Endodermal cell (in vitro differentiated cells): Measurements from ENCODE around the gene CXorf38. TPM values are rescaled to one million over a fixed set of nuclear protein-coding genes. Genes with fewer than 3 reads are reported as not detected.

Experiments
- DNase-seq: peaks from one replicate; pipeline ENCODE4 v3.0.0-alpha.2; 2017
- H3K27ac ChIP-seq: 2 replicates; pipeline ENCODE4 v1.5.1; 2013; ENCODE audit warnings: mild to moderate bottlenecking, low read depth, low read length, moderate library complexity
- H3K27me3 ChIP-seq: 2 replicates; pipeline ENCODE4 v1.6.1; 2013; ENCODE audit warnings: mild to moderate bottlenecking, low read length, moderate library complexity; ENCODE audit not compliant: insufficient read depth, control insufficient read depth, poor library complexity, severe bottlenecking
- H3K36me3 ChIP-seq: 2 replicates; pipeline ENCODE4 v1.7.0; 2013; ENCODE audit warnings: mild to moderate bottlenecking, low read length, moderate library complexity; ENCODE audit not compliant: control insufficient read depth, insufficient read depth
- H3K4me1 ChIP-seq: one replicate; pipeline ENCODE4 v1.7.0; 2013; ENCODE audit warnings: low read length; ENCODE audit not compliant: control insufficient read depth, insufficient read depth
- H3K4me3 ChIP-seq: 2 replicates; pipeline ENCODE4 v1.5.1; 2013; ENCODE audit warnings: mild to moderate bottlenecking, low read length, moderate library complexity
- H3K9ac ChIP-seq: 2 replicates; pipeline ENCODE4 v1.6.1; 2013; ENCODE audit warnings: mild to moderate bottlenecking, low read length, moderate library complexity; ENCODE audit not compliant: poor library complexity, severe bottlenecking; ENCODE audit errors: extremely low read depth
- H3K9me3 ChIP-seq: 2 replicates; pipeline ENCODE4 v1.6.1; 2013; ENCODE audit warnings: mild to moderate bottlenecking, low read length, moderate library complexity; ENCODE audit not compliant: control insufficient read depth
- H3K27ac Mint-ChIP-seq: 2 replicates; pipeline ENCODE4 v1.8.0; 2020; ENCODE audit warnings: mixed read lengths
- H3K27me3 Mint-ChIP-seq: 2 replicates; pipeline ENCODE4 v1.8.0; 2021; ENCODE audit warnings: mild to moderate bottlenecking, mixed read lengths; ENCODE audit not compliant: insufficient read depth
- H3K36me3 Mint-ChIP-seq: 2 replicates; pipeline ENCODE4 v1.8.0; 2020; ENCODE audit warnings: low read depth, mixed read lengths
- H3K4me1 Mint-ChIP-seq: 2 replicates; pipeline ENCODE4 v1.8.0; 2020; ENCODE audit warnings: mixed read lengths
- H3K4me3 Mint-ChIP-seq: 2 replicates; pipeline ENCODE4 v1.8.0; 2020; ENCODE audit warnings: mild to moderate bottlenecking, moderate library complexity, mixed read lengths
- H3K9me3 Mint-ChIP-seq: 2 replicates; pipeline ENCODE4 v1.8.0; 2020; ENCODE audit warnings: mild to moderate bottlenecking, mixed read lengths
- CTCF ChIP-seq: fragments of 200-600 bp; sonication (generic); conservative IDR thresholded peaks from 2 replicates; pipeline ENCODE4 v1.5.0; 2021; ENCODE audit warnings: antibody characterized with exemption, mild to moderate bottlenecking
- WGBS, 2 experiments: methylation state at CpG; one replicate each; pipeline versions ENCODE4 v1.1.5 to v1.1.7; 2013; ENCODE audit warnings: missing lambda C conversion rate in 2 of 2, mixed read lengths in 1 of 2; ENCODE audit not compliant: insufficient coverage in 1 of 2, insufficient read length in 1 of 2; 5-methylcytosine and 5-hydroxymethylcytosine counted together
- total RNA-seq, 2 donors: library from RNA; stranded (reverse); fragmentation: NEBNext Ultra II Directional in 1 of 2; extraction: Animal tissue kit (Norgen Biotek cat#: 25700) in 1 of 2; gene quantifications; 2 replicates in 1 of 2; 3 replicates in 1 of 2; pipeline ENCODE4 v1.2.1, GENCODE V29; 2021

Gene CXorf38
- total RNA-seq, 2 donors from 2014 or later: 9.1 to 10.6 TPM

GRCh38 chrX:40663078-40663740 lies 15.8 kb upstream of the CXorf38 start:
- H3K9ac ChIP-seq: no peak overlapping the region
- H3K27me3 ChIP-seq: no peaks in the 10 kb centered on the region
- Mint-ChIP-seq H3K36me3 (peaks cover 54% of the 10 kb centered on the region), H3K9me3 (peaks cover 21% of the 10 kb centered on the region), H3K27me3 (no peaks in the 10 kb centered on the region), H3K4me3 (no peak overlapping the region), H3K27ac (no peak overlapping the region), H3K4me1 (peaks cover 2% of the 10 kb centered on the region)
- no peaks in the 10 kb centered on the region for H3K4me1 ChIP-seq
- H3K27ac ChIP-seq: no peak overlapping the region
- no peak for TF ChIP-seq CTCF
- H3K9me3 ChIP-seq: no peaks in the 10 kb centered on the region
- no peak overlapping the region for H3K4me3 ChIP-seq
- peaks cover 51% of the 10 kb centered on the region for H3K36me3 ChIP-seq
- WGBS, 2 experiments: no CpG with 5 or more reads among the region's 3 CpGs
- DNase-seq: no peak

- Histone ChIP-seq H3K9me3 (no peaks in the 10 kb centered on the region), H3K4me1 (no peaks in the 10 kb centered on the region), H3K9ac (no peak overlapping the region), H3K27ac (no peak overlapping the region), H3K4me3 (no peak overlapping the region), H3K36me3 (peaks cover 40% of the 10 kb centered on the region), H3K27me3 (no peaks in the 10 kb centered on the region)
- peaks cover 45% of the 10 kb centered on the region for H3K36me3 Mint-ChIP-seq
- H3K9me3 Mint-ChIP-seq: peaks cover 16% of the 10 kb centered on the region
- H3K27me3 Mint-ChIP-seq: no peaks in the 10 kb centered on the region
- no peak for TF ChIP-seq CTCF
- no peak for DNase-seq
- no peak overlapping the region for H3K4me3 Mint-ChIP-seq
- no CpG with 5 or more reads among the region's 2 CpGs for WGBS, 2 experiments
- peaks cover 2% of the 10 kb centered on the region for H3K4me1 Mint-ChIP-seq
- H3K27ac Mint-ChIP-seq: no peak overlapping the region
These were observed 14.1 kb upstream of the CXorf38 start for GRCh38 chrX:40661489-40661888.

GRCh38 chrX:40660381-40660780 lies 13.0 kb upstream of the CXorf38 start:
- no peak overlapping the region for H3K9ac ChIP-seq
- WGBS, 2 experiments: 87% methylated on average over 5 of the region's 5 CpGs; no CpG with 5 or more reads in 1 of the 2 experiments
- peaks cover 33% of the 10 kb centered on the region for H3K36me3 ChIP-seq
- H3K27me3 ChIP-seq: no peaks in the 10 kb centered on the region
- Mint-ChIP-seq H3K27me3 (no peaks in the 10 kb centered on the region), H3K4me1 (peaks cover 2% of the 10 kb centered on the region), H3K36me3 (peaks cover 39% of the 10 kb centered on the region), H3K9me3 (peaks cover 12% of the 10 kb centered on the region), H3K27ac (no peak overlapping the region), H3K4me3 (no peak overlapping the region)
- H3K4me1 ChIP-seq: no peaks in the 10 kb centered on the region
- DNase-seq: no peak
- no peaks in the 10 kb centered on the region for H3K9me3 ChIP-seq
- H3K4me3 ChIP-seq: no peak overlapping the region
- TF ChIP-seq CTCF: no peak
- no peak overlapping the region for H3K27ac ChIP-seq
